ENCODE data around the gene LRRC7.
"Not testable (repeated sequence)": the region's sequence is repeated elsewhere in the genome, so short reads cannot be mapped to it uniquely, and the experiment has no call there.

The LRRC7 gene

GRCh38 chr1:69888016-69888415, 320.3 kb downstream of the LRRC7 start:
- not testable (repeated sequence) for DNase-seq (ENCODE audit: low spot score)

GRCh38 chr1:69888657-69889056, 320.9 kb downstream of the LRRC7 start:
- DNase-seq (ENCODE audit: low spot score) = no peak

- no peak for DNase-seq (ENCODE audit: low spot score)
Measured at GRCh38 chr1:69898403-69898947, 330.8 kb downstream of the LRRC7 start.

GRCh38 chr1:69911301-69911801, 343.6 kb downstream of the LRRC7 start:
- DNase-seq (ENCODE audit: low spot score) = peak; percentile 9

GRCh38 chr1:69913977-69914376, 346.3 kb downstream of the LRRC7 start:
- peak; percentile 4 for DNase-seq (ENCODE audit: low spot score)

- DNase-seq (ENCODE audit: low spot score) = no peak
Measured at GRCh38 chr1:69914976-69915765, 347.4 kb downstream of the LRRC7 start.

GRCh38 chr1:69919129-69919921, 351.6 kb downstream of the LRRC7 start:
- DNase-seq (ENCODE audit: low spot score) = no peak

- no peak for DNase-seq (ENCODE audit: low spot score)
Measured at GRCh38 chr1:69919922-69920273, 352.2 kb downstream of the LRRC7 start.

- DNase-seq (ENCODE audit: low spot score) = no peak
Measured at GRCh38 chr1:69920426-69920825, 352.7 kb downstream of the LRRC7 start.

GRCh38 chr1:69921486-69921885, 353.8 kb downstream of the LRRC7 start:
- no peak for DNase-seq (ENCODE audit: low spot score)

- not testable (repeated sequence) for DNase-seq (ENCODE audit: low spot score)
Measured at GRCh38 chr1:69928234-69928633, 360.5 kb downstream of the LRRC7 start.

GRCh38 chr1:69929308-69930057, 361.8 kb downstream of the LRRC7 start:
- no peak for DNase-seq (ENCODE audit: low spot score)

- DNase-seq (ENCODE audit: low spot score) = no peak
Measured at GRCh38 chr1:69930396-69930795, 362.7 kb downstream of the LRRC7 start.

- DNase-seq (ENCODE audit: low spot score) = no peak
Measured at GRCh38 chr1:69932760-69933159, 365.0 kb downstream of the LRRC7 start.

GRCh38 chr1:69940231-69940630, 372.5 kb downstream of the LRRC7 start:
- DNase-seq (ENCODE audit: low spot score) = no peak

GRCh38 chr1:69940816-69941215, 373.1 kb downstream of the LRRC7 start:
- no peak for DNase-seq (ENCODE audit: low spot score)

GRCh38 chr1:69943030-69943429, 375.3 kb downstream of the LRRC7 start:
- DNase-seq (ENCODE audit: low spot score) = no peak

GRCh38 chr1:69946935-69947334, 379.2 kb downstream of the LRRC7 start:
- DNase-seq (ENCODE audit: low spot score) = no peak

GRCh38 chr1:69947837-69948236, 380.1 kb downstream of the LRRC7 start:
- DNase-seq (ENCODE audit: low spot score) = no peak

- DNase-seq (ENCODE audit: low spot score) = no peak
Measured at GRCh38 chr1:69952676-69953075, 385.0 kb downstream of the LRRC7 start.

GRCh38 chr1:69962452-69962851, 394.7 kb downstream of the LRRC7 start:
- DNase-seq (ENCODE audit: low spot score) = not testable (repeated sequence)

- no peak for DNase-seq (ENCODE audit: low spot score)
Measured at GRCh38 chr1:69967245-69967766, 399.6 kb downstream of the LRRC7 start.

All from hepatic stellate cell (primary cell).